Measurements from ENCODE around the gene SLC7A10.
"Not testable (repeated sequence)": the region's sequence is repeated elsewhere in the genome, so short reads cannot be mapped to it uniquely, and the experiment has no call there.

SLC7A10 gene

GRCh38 chr19:33201473-33201872, 24.2 kb downstream of the SLC7A10 start:
- no peak for DNase-seq

GRCh38 chr19:33199441-33200265, 26.0 kb downstream of the SLC7A10 start:
- no peak for DNase-seq

GRCh38 chr19:33198169-33198568, 27.5 kb downstream of the SLC7A10 start:
- no peak for DNase-seq

GRCh38 chr19:33197591-33198000, 28.1 kb downstream of the SLC7A10 start:
- DNase-seq, result no peak

GRCh38 chr19:33196446-33197193, 29.0 kb downstream of the SLC7A10 start:
- DNase-seq, result no peak

GRCh38 chr19:33195645-33196347, 29.9 kb downstream of the SLC7A10 start:
- no peak for DNase-seq

GRCh38 chr19:33194886-33195644, 30.6 kb downstream of the SLC7A10 start:
- peak; percentile 3 for DNase-seq

GRCh38 chr19:33194532-33194885, 31.1 kb downstream of the SLC7A10 start:
- DNase-seq, result no peak

GRCh38 chr19:33193865-33194362, 31.7 kb downstream of the SLC7A10 start, which contains the start of gene LRP3:
LRP3 (plus strand) TSS chr19:33194330; CDS start chr19:33194786, 456 bp downstream.
- peak; percentile 46 for DNase-seq

GRCh38 chr19:33193269-33193864, 32.3 kb downstream of the SLC7A10 start:
- no peak for DNase-seq

- DNase-seq, result no peak
Observed at GRCh38 chr19:33192010-33192409, 33.6 kb downstream of the SLC7A10 start.

GRCh38 chr19:33191501-33191900, 34.1 kb downstream of the SLC7A10 start:
- no peak for DNase-seq

GRCh38 chr19:33191092-33191491, 34.6 kb downstream of the SLC7A10 start:
- DNase-seq, result not testable (repeated sequence)

- no peak for DNase-seq
Observed at GRCh38 chr19:33189453-33189852, 36.2 kb downstream of the SLC7A10 start.

GRCh38 chr19:33187183-33187540, 38.5 kb downstream of the SLC7A10 start:
- no peak for DNase-seq

GRCh38 chr19:33186431-33187182, 39.0 kb downstream of the SLC7A10 start:
- DNase-seq, result no peak

- no peak for DNase-seq
Observed at GRCh38 chr19:33177417-33177979, 48.2 kb downstream of the SLC7A10 start.

GRCh38 chr19:33176670-33177416, 48.8 kb downstream of the SLC7A10 start:
- peak; percentile 96 for DNase-seq

GRCh38 chr19:33175886-33176669, 49.6 kb downstream of the SLC7A10 start:
- no peak for DNase-seq

All from NCI-H1105 treated with DMSO at 0.1 percent for 48 hours (cell line).